Naive thymus-derived CD8-positive, alpha-beta T cell (primary cell): Measurements from ENCODE around the gene PDZD2. TPM values are rescaled to one million over a fixed set of nuclear protein-coding genes. Genes with fewer than 3 reads are reported as not detected.
"Not testable (repeated sequence)": the region's sequence is repeated elsewhere in the genome, so short reads cannot be mapped to it uniquely, and the experiment has no call there.

Experiments used
- ATAC-seq, 2 donors: fragments of 150-1000 bp; cut with Tn5 transposase in 1 of 2; sonication (Bioruptor Pico), chemical (Tn5 transposase) in 1 of 2; 1 replicate in 1 of 2; 2 replicates in 1 of 2; pipeline ENCODE4 v1.10.0; 2021; ENCODE audit warnings: mild to moderate bottlenecking in 2 of 2, moderate library complexity in 2 of 2
- POLR2A ChIA-PET: fragments of 350-600 bp; sonication (Branson Sonifier 250); formaldehyde crosslinking; loops from one replicate; lab custom pipeline; 2021; ENCODE audit warnings: antibody characterized with exemption; lab: Charles Lee
- DNase-seq, 10 donors: peaks; one replicate each; pipeline versions ENCODE4 v3.0.0 to v3.0.0-alpha.2; 2020 to 2022
- H3K27ac Mint-ChIP-seq, 10 donors: one replicate each; pipeline ENCODE4 v1.8.0; 2020 to 2022; ENCODE audit warnings: mild to moderate bottlenecking in 10 of 10, mixed read lengths in 10 of 10, moderate library complexity in 4 of 10, inconsistent platforms in 1 of 10
- H3K27me3 Mint-ChIP-seq, 5 donors: one replicate each; pipeline ENCODE4 v1.8.0; 2021 to 2022; ENCODE audit warnings: mixed read lengths in 5 of 5
- H3K36me3 Mint-ChIP-seq, 3 donors: one replicate each; pipeline ENCODE4 v1.8.0; 2020 to 2022; ENCODE audit warnings: mixed read lengths in 3 of 3, mild to moderate bottlenecking in 2 of 3, inconsistent platforms in 1 of 3
- H3K4me1 Mint-ChIP-seq, 4 donors: one replicate each; pipeline ENCODE4 v1.8.0; 2021 to 2022; ENCODE audit warnings: mixed read lengths in 4 of 4
- H3K4me3 Mint-ChIP-seq, 10 donors: one replicate each; pipeline ENCODE4 v1.8.0; 2020 to 2022; ENCODE audit warnings: mild to moderate bottlenecking in 10 of 10, mixed read lengths in 10 of 10, moderate library complexity in 6 of 10, inconsistent platforms in 1 of 10
- H3K9me3 Mint-ChIP-seq, 9 donors: one replicate each; pipeline ENCODE4 v1.8.0; 2020 to 2022; ENCODE audit warnings: mixed read lengths in 9 of 9, mild to moderate bottlenecking in 3 of 9, inconsistent platforms in 1 of 9, moderate library complexity in 1 of 9
- polyA plus RNA-seq, 3 donors: library from polyadenylated mRNA; unstranded; fragments of 300-500 nt; fragmentation: Illumina TruSeq; gene quantifications; one replicate each; pipeline ENCODE4 v1.2.3, GENCODE V29; 2021
- total RNA-seq, 8 experiments: library from RNA in 2 of 8; stranded (reverse) in 2 of 8; gene quantifications; one replicate each; pipeline ENCODE4 v1.2.3 and lab custom pipeline; 2021 to 2026

Gene PDZD2
- total and polyA plus RNA-seq, 5 experiments from 2014 or later, result 0.73 to 1.7 (median 1.3) TPM; not detected in 1

GRCh38 chr5:32024751-32025150, 385.8 kb downstream of the PDZD2 start:
- ATAC-seq, result no peak
- no peak overlapping the region for H3K4me3 Mint-ChIP-seq
- POLR2A ChIA-PET, result interaction anchor here (0.6 kb wide), 1 partner anchor 189 kb away, joined by 3 read pairs; no protein-coding TSS in a partner anchor

GRCh38 chr5:32027093-32027716, 388.3 kb downstream of the PDZD2 start:
- peaks cover 0 to 9% (median 2%) of the 10 kb centered on the region in 4 donors for H3K4me1 Mint-ChIP-seq
- H3K4me3 Mint-ChIP-seq, result no peak overlapping the region
- ATAC-seq (no peak), DNase-seq (no peak)
- POLR2A ChIA-PET, result interaction anchor here (0.6 kb wide), 1 partner anchor 124 kb away, joined by 4 read pairs; no protein-coding TSS in a partner anchor
- H3K27ac Mint-ChIP-seq, result no peak overlapping the region
- H3K27me3 Mint-ChIP-seq, result no peaks in the 10 kb centered on the region
- H3K9me3 Mint-ChIP-seq, result peaks cover 0 to 1% (median 0%) of the 10 kb centered on the region in 9 donors
- no peaks in the 10 kb centered on the region for H3K36me3 Mint-ChIP-seq

More at GRCh38 chr5:32024751-32025150, 385.8 kb downstream of the PDZD2 start:
- Mint-ChIP-seq H3K9me3 (peaks cover 0 to 1% (median 0%) of the 10 kb centered on the region in 9 donors), H3K36me3 (no peaks in the 10 kb centered on the region), H3K27me3 (no peaks in the 10 kb centered on the region), H3K27ac (peak overlapping the region in 1 of 10 donors; percentile 4), H3K4me1 (peaks cover 0 to 12% (median 5%) of the 10 kb centered on the region in 4 donors)
- no peak for DNase-seq

- ATAC-seq, result no peak
- no peak overlapping the region for H3K4me3 Mint-ChIP-seq
- DNase-seq, result no peak
- peaks cover 0 to 1% (median 0%) of the 10 kb centered on the region in 9 donors for H3K9me3 Mint-ChIP-seq
- H3K4me1 Mint-ChIP-seq, result peaks cover 4 to 16% (median 5%) of the 10 kb centered on the region in 4 donors
- no peaks in the 10 kb centered on the region for H3K27me3 Mint-ChIP-seq
- POLR2A ChIA-PET, result interaction anchor here (0.6 kb wide), 1 partner anchor 125 kb away, joined by 4 read pairs; no protein-coding TSS in a partner anchor
- H3K27ac Mint-ChIP-seq, result no peak overlapping the region
- H3K36me3 Mint-ChIP-seq, result no peaks in the 10 kb centered on the region
Measured at GRCh38 chr5:32027717-32028458, 389.0 kb downstream of the PDZD2 start.

- DNase-seq (no peak), ATAC-seq (no peak)
- Mint-ChIP-seq H3K27me3 (no peaks in the 10 kb centered on the region), H3K36me3 (no peaks in the 10 kb centered on the region), H3K27ac (peak overlapping the region in 1 of 10 donors; percentile 28), H3K4me3 (no peak overlapping the region), H3K4me1 (peaks cover 10 to 28% (median 17%) of the 10 kb centered on the region in 4 donors), H3K9me3 (no peaks in the 10 kb centered on the region)
- POLR2A ChIA-PET, result interaction anchor here (0.6 to 1.3 kb wide), 2 partner anchors 11 to 164 kb away, joined by 4 to 6 read pairs; no protein-coding TSS in a partner anchor
Measured at GRCh38 chr5:32029261-32029660, 390.3 kb downstream of the PDZD2 start.

- POLR2A ChIA-PET, result interaction anchor here (1.3 kb wide), 1 partner anchor 12 kb away, joined by 6 read pairs; no protein-coding TSS in a partner anchor
- H3K9me3 Mint-ChIP-seq, result no peaks in the 10 kb centered on the region
- H3K4me1 Mint-ChIP-seq, result peaks cover 10 to 26% (median 17%) of the 10 kb centered on the region in 4 donors
Measured at GRCh38 chr5:32029781-32030180, 390.9 kb downstream of the PDZD2 start.

GRCh38 chr5:32030222-32030621, 391.3 kb downstream of the PDZD2 start:
- Mint-ChIP-seq H3K27ac (peak overlapping the region in 2 of 10 donors; percentile 12 to 46), H3K27me3 (no peaks in the 10 kb centered on the region), H3K4me1 (peaks cover 10 to 26% (median 17%) of the 10 kb centered on the region in 4 donors), H3K9me3 (no peaks in the 10 kb centered on the region), H3K36me3 (no peaks in the 10 kb centered on the region), H3K4me3 (no peak overlapping the region)
- DNase-seq (no peak), ATAC-seq (no peak)
- POLR2A ChIA-PET, result interaction anchor here (1.3 kb wide), 1 partner anchor 12 kb away, joined by 6 read pairs; no protein-coding TSS in a partner anchor

More at GRCh38 chr5:32029781-32030180, 390.9 kb downstream of the PDZD2 start:
- Mint-ChIP-seq H3K27me3 (no peaks in the 10 kb centered on the region), H3K4me3 (no peak overlapping the region), H3K27ac (no peak overlapping the region), H3K36me3 (no peaks in the 10 kb centered on the region)
- DNase-seq (no peak), ATAC-seq (no peak)

- DNase-seq, result no peak
- Mint-ChIP-seq H3K9me3 (no peaks in the 10 kb centered on the region), H3K27me3 (no peaks in the 10 kb centered on the region), H3K36me3 (no peaks in the 10 kb centered on the region), H3K4me3 (no peak overlapping the region), H3K4me1 (peaks cover 10 to 26% (median 17%) of the 10 kb centered on the region in 4 donors), H3K27ac (peak overlapping the region in 4 of 10 donors; percentile 2 to 46 (median 24))
- POLR2A ChIA-PET, result no interaction called here
- no peak for ATAC-seq
Measured at GRCh38 chr5:32030686-32031085, 391.8 kb downstream of the PDZD2 start.

GRCh38 chr5:32031089-32031488, 392.2 kb downstream of the PDZD2 start:
- H3K27ac Mint-ChIP-seq, result peak overlapping the region in 4 of 10 donors; percentile 2 to 36 (median 11)
- H3K9me3 Mint-ChIP-seq, result no peaks in the 10 kb centered on the region
- DNase-seq, result no peak
- POLR2A ChIA-PET, result no interaction called here
- H3K27me3 Mint-ChIP-seq, result no peaks in the 10 kb centered on the region
- peaks cover 10 to 26% (median 17%) of the 10 kb centered on the region in 4 donors for H3K4me1 Mint-ChIP-seq
- ATAC-seq, result no peak
- no peaks in the 10 kb centered on the region for H3K36me3 Mint-ChIP-seq
- no peak overlapping the region for H3K4me3 Mint-ChIP-seq

- no peak for ATAC-seq
- H3K4me1 Mint-ChIP-seq, result peaks cover 2 to 6% (median 5%) of the 10 kb centered on the region in 4 donors
- no peak for DNase-seq
- H3K4me3 Mint-ChIP-seq, result no peak overlapping the region
- peaks cover 0 to 2% (median 0%) of the 10 kb centered on the region in 9 donors for H3K9me3 Mint-ChIP-seq
- POLR2A ChIA-PET, result no interaction called here
- no peak overlapping the region for H3K27ac Mint-ChIP-seq
- peaks cover 0 to 10% (median 0%) of the 10 kb centered on the region in 3 donors for H3K36me3 Mint-ChIP-seq
- no peaks in the 10 kb centered on the region for H3K27me3 Mint-ChIP-seq
Measured at GRCh38 chr5:32038523-32038922, 399.6 kb downstream of the PDZD2 start.

- DNase-seq, H3K9me3 Mint-ChIP-seq, ATAC-seq, H3K27me3 Mint-ChIP-seq, H3K4me1 Mint-ChIP-seq, POLR2A ChIA-PET, H3K4me3 Mint-ChIP-seq: not testable (repeated sequence)
- H3K36me3 Mint-ChIP-seq, result peaks cover 0 to 10% (median 0%) of the 10 kb centered on the region in 3 donors
- peak overlapping the region in 1 of 10 donors; percentile 15 for H3K27ac Mint-ChIP-seq
Measured at GRCh38 chr5:32039133-32039532, 400.2 kb downstream of the PDZD2 start.

GRCh38 chr5:32039601-32040000, 400.7 kb downstream of the PDZD2 start:
- not testable (repeated sequence) for H3K4me1 Mint-ChIP-seq

GRCh38 chr5:32040181-32040695, 401.3 kb downstream of the PDZD2 start:
- H3K9me3 Mint-ChIP-seq, H3K4me3 Mint-ChIP-seq, POLR2A ChIA-PET, H3K4me1 Mint-ChIP-seq, DNase-seq, H3K27ac Mint-ChIP-seq, ATAC-seq, H3K27me3 Mint-ChIP-seq: not testable (repeated sequence)
- H3K36me3 Mint-ChIP-seq, result peaks cover 0 to 10% (median 0%) of the 10 kb centered on the region in 3 donors

More at GRCh38 chr5:32039601-32040000, 400.7 kb downstream of the PDZD2 start:
- H3K27ac Mint-ChIP-seq, H3K9me3 Mint-ChIP-seq, POLR2A ChIA-PET, ATAC-seq, H3K4me3 Mint-ChIP-seq, DNase-seq, H3K27me3 Mint-ChIP-seq: not testable (repeated sequence)
- H3K36me3 Mint-ChIP-seq, result peaks cover 0 to 10% (median 0%) of the 10 kb centered on the region in 3 donors
